ENCODE data around the gene SEMA3C. TPM values are rescaled to one million over a fixed set of nuclear protein-coding genes. Genes with fewer than 3 reads are reported as not detected.

SEMA3C gene
- total RNA-seq, 2 donors from 2014 or later, result 41.9 to 103 TPM

- no peak for DNase-seq
- no peak overlapping the region for H3K27ac ChIP-seq
- no peaks in the 10 kb centered on the region for H3K27me3 ChIP-seq
- H3K4me3 ChIP-seq, result no peak overlapping the region
- H3K9me3 ChIP-seq, result no peaks in the 10 kb centered on the region
- no peak overlapping the region for H3K9ac ChIP-seq (ENCODE audit: low read depth in 2 of 2, low read length in 2 of 2)
- no peaks in the 10 kb centered on the region for H3K4me1 ChIP-seq
- H3K36me3 ChIP-seq, result no peaks in the 10 kb centered on the region
- intact Hi-C loops (cut with DNase I), result no loop called here
- no peak for TF ChIP-seq CTCF (IDR thresholded peaks at IDR 0.05)
Observed at GRCh38 chr7:80809545-80809944, 109.3 kb downstream of the SEMA3C start.

GRCh38 chr7:80807166-80807900 is 111.5 kb downstream of the SEMA3C start:
- Histone ChIP-seq H3K9ac (ENCODE audit: low read depth in 2 of 2, low read length in 2 of 2) (no peak overlapping the region), H3K27me3 (no peaks in the 10 kb centered on the region), H3K9me3 (no peaks in the 10 kb centered on the region), H3K27ac (no peak overlapping the region), H3K36me3 (no peaks in the 10 kb centered on the region), H3K4me3 (no peak overlapping the region), H3K4me1 (no peaks in the 10 kb centered on the region)
- TF ChIP-seq CTCF (IDR thresholded peaks at IDR 0.05), result no peak
- no peak for DNase-seq
- intact Hi-C loops (cut with DNase I), result no loop called here

GRCh38 chr7:80806663-80807062 is 112.2 kb downstream of the SEMA3C start:
- no peak for DNase-seq
- TF ChIP-seq CTCF (IDR thresholded peaks at IDR 0.05), result no peak
- Histone ChIP-seq H3K9ac (ENCODE audit: low read depth in 2 of 2, low read length in 2 of 2) (no peak overlapping the region), H3K27ac (no peak overlapping the region), H3K4me1 (no peaks in the 10 kb centered on the region), H3K9me3 (no peaks in the 10 kb centered on the region), H3K27me3 (no peaks in the 10 kb centered on the region), H3K36me3 (no peaks in the 10 kb centered on the region), H3K4me3 (no peak overlapping the region)
- intact Hi-C loops (cut with DNase I), result no loop called here

GRCh38 chr7:80804589-80804988 is 114.3 kb downstream of the SEMA3C start:
- no peak for DNase-seq
- intact Hi-C loops (cut with DNase I), result no loop called here

GRCh38 chr7:80802527-80802926 is 116.3 kb downstream of the SEMA3C start:
- intact Hi-C loops (cut with DNase I), result no loop called here
- TF ChIP-seq CTCF (IDR thresholded peaks at IDR 0.05), result no peak
- Histone ChIP-seq H3K27ac (no peak overlapping the region), H3K36me3 (no peaks in the 10 kb centered on the region), H3K9me3 (no peaks in the 10 kb centered on the region), H3K9ac (ENCODE audit: low read depth in 2 of 2, low read length in 2 of 2) (no peak overlapping the region), H3K27me3 (no peaks in the 10 kb centered on the region), H3K4me1 (no peaks in the 10 kb centered on the region), H3K4me3 (no peak overlapping the region)
- no peak for DNase-seq

More at GRCh38 chr7:80804589-80804988, 114.3 kb downstream of the SEMA3C start:
- no peak for TF ChIP-seq CTCF (IDR thresholded peaks at IDR 0.05)
- Histone ChIP-seq H3K27ac (no peak overlapping the region), H3K4me3 (no peak overlapping the region), H3K9me3 (no peaks in the 10 kb centered on the region), H3K4me1 (no peaks in the 10 kb centered on the region), H3K9ac (ENCODE audit: low read depth in 2 of 2, low read length in 2 of 2) (no peak overlapping the region), H3K36me3 (no peaks in the 10 kb centered on the region), H3K27me3 (no peaks in the 10 kb centered on the region)
